ENCODE data around the gene ASPHD1.

GRCh38 chr16:29911676-29912010 lies 11.4 kb downstream of the ASPHD1 start:
- TF ChIP-seq, protein P1, sequence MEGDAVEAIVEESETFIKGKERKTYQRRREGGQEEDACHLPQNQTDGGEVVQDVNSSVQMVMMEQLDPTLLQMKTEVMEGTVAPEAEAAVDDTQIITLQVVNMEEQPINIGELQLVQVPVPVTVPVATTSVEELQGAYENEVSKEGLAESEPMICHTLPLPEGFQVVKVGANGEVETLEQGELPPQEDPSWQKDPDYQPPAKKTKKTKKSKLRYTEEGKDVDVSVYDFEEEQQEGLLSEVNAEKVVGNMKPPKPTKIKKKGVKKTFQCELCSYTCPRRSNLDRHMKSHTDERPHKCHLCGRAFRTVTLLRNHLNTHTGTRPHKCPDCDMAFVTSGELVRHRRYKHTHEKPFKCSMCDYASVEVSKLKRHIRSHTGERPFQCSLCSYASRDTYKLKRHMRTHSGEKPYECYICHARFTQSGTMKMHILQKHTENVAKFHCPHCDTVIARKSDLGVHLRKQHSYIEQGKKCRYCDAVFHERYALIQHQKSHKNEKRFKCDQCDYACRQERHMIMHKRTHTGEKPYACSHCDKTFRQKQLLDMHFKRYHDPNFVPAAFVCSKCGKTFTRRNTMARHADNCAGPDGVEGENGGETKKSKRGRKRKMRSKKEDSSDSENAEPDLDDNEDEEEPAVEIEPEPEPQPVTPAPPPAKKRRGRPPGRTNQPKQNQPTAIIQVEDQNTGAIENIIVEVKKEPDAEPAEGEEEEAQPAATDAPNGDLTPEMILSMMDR (IDR thresholded peaks at IDR 0.05; ENCODE audit: insufficient read depth, low read length), result no peak
- TF ChIP-seq POLR2AphosphoS5 (IDR thresholded peaks at IDR 0.05; ENCODE audit: low read depth) (no peak), REST (IDR thresholded peaks at IDR 0.05; ENCODE audit: insufficient replicate concordance, low read depth) (no peak), GABPA (IDR thresholded peaks at IDR 0.05; ENCODE audit: low read depth) (no peak), SPI1 (IDR thresholded peaks at IDR 0.05; ENCODE audit: borderline replicate concordance, low read depth) (no peak)
